K562 (cell line): ENCODE data around the gene ECD. TPM values are rescaled to one million over a fixed set of nuclear protein-coding genes. Genes with fewer than 3 reads are reported as not detected.

Experiments used
- ARHGAP35 ChIP-seq: fragments of 450-650 bp; IDR thresholded peaks from 2 replicates; pipeline ENCODE4 v1.6.1; 2018; ENCODE audit not compliant: partially characterized antibody
- CBX3 ChIP-seq, 2 experiments: IDR thresholded peaks; 1 replicate in 1 of 2; 2 replicates in 1 of 2; pipeline ENCODE4 v1.6.1; 2012; ENCODE audit warnings: inconsistent platforms in 2 of 2, low read length in 2 of 2, borderline replicate concordance in 1 of 2, control low read depth in 1 of 2
- CEBPG ChIP-seq, 3 experiments: fragments of 200-800 bp in 1 of 3; sonication (Bioruptor generic) in 1 of 3; sonication (generic) in 1 of 3; formaldehyde crosslinking in 1 of 3; IDR thresholded peaks in 2 of 3; conservative IDR thresholded peaks in 1 of 3; 2 replicates each; pipeline versions ENCODE4 v1.6.1 to v1.8.0; 2016 to 2022; ENCODE audit warnings: missing compliant biosample characterization in 2 of 3, missing genetic modification characterization in 2 of 3, mild to moderate bottlenecking in 1 of 3, missing genetic modification reagents in 1 of 3
- E2F8 ChIP-seq: fragments of 450-650 bp; IDR thresholded peaks from 2 replicates; pipeline ENCODE4 v1.7.1; 2018; ENCODE audit warnings: mild to moderate bottlenecking, low read depth; ENCODE audit not compliant: partially characterized antibody
- HDAC2 ChIP-seq: fragments of 450-650 bp; IDR thresholded peaks from 2 replicates; pipeline ENCODE4 v1.6.1; 2016; ENCODE audit warnings: mild to moderate bottlenecking
- HDGF ChIP-seq: fragments of 450-650 bp; IDR thresholded peaks from 2 replicates; pipeline ENCODE4 v1.6.1; 2016
- IRF2 ChIP-seq: sonication (generic); formaldehyde crosslinking; IDR thresholded peaks from 2 replicates; pipeline ENCODE4 v1.8.1; 2022; ENCODE audit warnings: mild to moderate bottlenecking, missing genetic modification reagents
- KLF13 ChIP-seq: fragments of 450-650 bp; IDR thresholded peaks from 2 replicates; pipeline ENCODE4 v1.6.1; 2016; ENCODE audit warnings: missing genetic modification characterization, low read depth, mild to moderate bottlenecking, missing compliant biosample characterization, moderate library complexity, borderline replicate concordance
- RBM15 ChIP-seq: fragments of 200-400 bp; formaldehyde crosslinking; IDR thresholded peaks from 2 replicates; pipeline ENCODE4 v1.6.1; 2018; ENCODE audit warnings: mild to moderate bottlenecking, low read length, moderate library complexity; ENCODE audit not compliant: insufficient read depth
- RBM39 ChIP-seq: fragments of 200-400 bp; formaldehyde crosslinking; optimal IDR thresholded peaks from 2 replicates; pipeline ENCODE3; 2018; ENCODE audit warnings: low read depth, low read length
- SIN3A ChIP-seq, 2 experiments: fragments of 150-350 bp in 1 of 2; IDR thresholded peaks; 2 replicates each; pipeline ENCODE4 v1.6.1; 2011 to 2016; ENCODE audit warnings: borderline replicate concordance in 2 of 2, low read depth in 2 of 2, low read length in 2 of 2, mild to moderate bottlenecking in 2 of 2, moderate library complexity in 2 of 2; ENCODE audit not compliant: control insufficient read depth in 1 of 2
- SMAD3 ChIP-seq: fragments of 450-650 bp; formaldehyde crosslinking; conservative IDR thresholded peaks from 2 replicates; pipeline ENCODE4 v1.4.0; 2020; ENCODE audit warnings: mild to moderate bottlenecking
- TCF15 ChIP-seq: fragments of 250-450 bp; sonication (Bioruptor Pico); IDR thresholded peaks from 2 replicates; pipeline ENCODE4 v1.8.0; 2022; ENCODE audit warnings: moderate library complexity, mild to moderate bottlenecking, inconsistent platforms
- TCFL5 ChIP-seq: fragments of 250-450 bp; sonication (Bioruptor Pico); conservative IDR thresholded peaks from 2 replicates; pipeline ENCODE4 v1.6.1; 2021; ENCODE audit warnings: mild to moderate bottlenecking, moderate library complexity, matching md5 sums
- WHSC1 ChIP-seq: IDR thresholded peaks from one replicate; pipeline ENCODE4 v1.6.1; 2012; ENCODE audit warnings: low read length, control low read depth, inconsistent platforms
- ZKSCAN8 ChIP-seq: fragments of 200-800 bp; sonication (Bioruptor generic); IDR thresholded peaks from 2 replicates; pipeline ENCODE4 v1.6.1; 2016; ENCODE audit warnings: missing genetic modification characterization, missing compliant biosample characterization
- ZNF24 ChIP-seq: fragments of 450-650 bp; IDR thresholded peaks from 2 replicates; pipeline ENCODE4 v1.6.1; 2016
- ZNF311 ChIP-seq: fragments of 250-450 bp; sonication (Bioruptor Pico); IDR thresholded peaks from 2 replicates; pipeline ENCODE4 v1.4.0; 2020; ENCODE audit warnings: mild to moderate bottlenecking, moderate library complexity
- ZNF507 ChIP-seq: conservative IDR thresholded peaks from 2 replicates; pipeline ENCODE4 v1.6.1; 2017; ENCODE audit warnings: missing genetic modification characterization, missing compliant biosample characterization
- ZNF766 ChIP-seq: fragments of 200-800 bp; sonication (Bioruptor generic); conservative IDR thresholded peaks from 2 replicates; pipeline ENCODE4 v1.6.1; 2016; ENCODE audit warnings: missing genetic modification characterization, missing compliant biosample characterization
- polyA plus RNA-seq, 8 experiments: library from polyadenylated mRNA; depleted of rRNA in 4 of 8; stranded (reverse) in 5 of 8; unstranded in 3 of 8; fragments of >200 nt; fragmentation: Nextera tagmentation in 2 of 8; fragmentation: Illumina TruSeq in 1 of 8; extraction: Ambion mirVana in 2 of 8; extraction: Trizol in 1 of 8; gene quantifications; 2 replicates each; pipeline versions ENCODE4 v1.2.1 to v1.2.3, GENCODE V29; 2011 to 2014; ENCODE audit warnings: inconsistent platforms in 1 of 8, missing spikeins in 1 of 8
- total RNA-seq, 7 experiments: library from RNA; depleted of rRNA in 6 of 7; stranded (reverse); fragments of >200 nt in 6 of 7; fragmentation: Illumina TruSeq in 2 of 7; extraction: Trizol in 2 of 7; gene quantifications; 2 replicates each; pipeline versions ENCODE4 v1.2.1 to v1.2.3, GENCODE V29; 2011 to 2021; ENCODE audit warnings: low replicate concordance in 1 of 7
- TF ChIP-seq, protein P1 (sequence below), 2 experiments: IDR thresholded peaks in 1 of 2; conservative IDR thresholded peaks in 1 of 2; 2 replicates each; pipeline ENCODE4 v1.6.1; 2016; ENCODE audit warnings: low read depth in 2 of 2, mild to moderate bottlenecking in 1 of 2, missing compliant biosample characterization in 1 of 2, missing genetic modification characterization in 1 of 2, moderate library complexity in 1 of 2
- TF ChIP-seq, protein P2 (sequence below): sonication (generic); formaldehyde crosslinking; IDR thresholded peaks from 2 replicates; pipeline ENCODE4 v1.8.1; 2022; ENCODE audit warnings: missing genetic modification reagents

The ECD gene
- total and polyA plus RNA-seq, 9 of the 15 experiments (the other 6 are each of a cell fraction or from before 2014, with no cell fraction given) = 33.5 to 79.9 (median 53.2) TPM

- TF ChIP-seq ZKSCAN8 (no peak), TCF15 (CRISPR knock-in tag) (no peak), ZNF766 (CRISPR knock-in tag) (peak; percentile 38; the same call in 1 of the 2 replicates), RBM39 (no peak), ZNF507 (tag) (no peak), RBM15 (0 out of 2 replicates have a peak, but pooled peaks have one; percentile 8), CEBPG (CRISPR knock-in tag; IDR thresholded peaks at IDR 0.05) (no peak), CEBPG (tag; conservative IDR thresholded peaks at IDR 0.05 in 1 of 2, IDR thresholded peaks at IDR 0.05 in 1 of 2) (no peak), E2F8 (no peak), SMAD3 (CRISPR knock-in tag) (no peak), IRF2 (no peak), HDGF (no peak), KLF13 (tag) (0 out of 2 replicates have a peak, but pooled peaks have one; percentile 8), ARHGAP35 (peak; percentile 46), TCFL5 (CRISPR knock-in tag) (no peak), CBX3 (IDR thresholded peaks at IDR 0.05; ENCODE audit: borderline replicate concordance in 1 of 2, low read length in 2 of 2) (no peak), ZNF24 (no peak), WHSC1 (no peak), ZNF311 (CRISPR knock-in tag) (no peak), SIN3A (IDR thresholded peaks at IDR 0.05; ENCODE audit: borderline replicate concordance in 2 of 2, control insufficient read depth in 1 of 2, low read depth in 2 of 2, low read length in 2 of 2) (peak; percentile 22 to 54; a peak in 2 of 4 replicates), HDAC2 (0 out of 2 replicates have a peak, but pooled peaks have one; percentile 45)
- TF ChIP-seq, protein P1, sequence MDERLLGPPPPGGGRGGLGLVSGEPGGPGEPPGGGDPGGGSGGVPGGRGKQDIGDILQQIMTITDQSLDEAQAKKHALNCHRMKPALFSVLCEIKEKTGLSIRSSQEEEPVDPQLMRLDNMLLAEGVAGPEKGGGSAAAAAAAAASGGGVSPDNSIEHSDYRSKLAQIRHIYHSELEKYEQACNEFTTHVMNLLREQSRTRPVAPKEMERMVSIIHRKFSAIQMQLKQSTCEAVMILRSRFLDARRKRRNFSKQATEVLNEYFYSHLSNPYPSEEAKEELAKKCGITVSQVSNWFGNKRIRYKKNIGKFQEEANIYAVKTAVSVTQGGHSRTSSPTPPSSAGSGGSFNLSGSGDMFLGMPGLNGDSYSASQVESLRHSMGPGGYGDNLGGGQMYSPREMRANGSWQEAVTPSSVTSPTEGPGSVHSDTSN (CRISPR knock-in tag; IDR thresholded peaks at IDR 0.05; ENCODE audit: low read depth) = no peak
- TF ChIP-seq, protein P1 (tag; conservative IDR thresholded peaks at IDR 0.05; ENCODE audit: low read depth) = no peak
- TF ChIP-seq, protein P2, sequence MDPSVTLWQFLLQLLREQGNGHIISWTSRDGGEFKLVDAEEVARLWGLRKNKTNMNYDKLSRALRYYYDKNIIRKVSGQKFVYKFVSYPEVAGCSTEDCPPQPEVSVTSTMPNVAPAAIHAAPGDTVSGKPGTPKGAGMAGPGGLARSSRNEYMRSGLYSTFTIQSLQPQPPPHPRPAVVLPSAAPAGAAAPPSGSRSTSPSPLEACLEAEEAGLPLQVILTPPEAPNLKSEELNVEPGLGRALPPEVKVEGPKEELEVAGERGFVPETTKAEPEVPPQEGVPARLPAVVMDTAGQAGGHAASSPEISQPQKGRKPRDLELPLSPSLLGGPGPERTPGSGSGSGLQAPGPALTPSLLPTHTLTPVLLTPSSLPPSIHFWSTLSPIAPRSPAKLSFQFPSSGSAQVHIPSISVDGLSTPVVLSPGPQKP = no peak
These were observed 71.8 kb downstream of the ECD start (continued) for GRCh38 chr10:73096041-73096448.
